GM23248 (cell line): ENCODE data around the gene SNX6. TPM values are rescaled to one million over a fixed set of nuclear protein-coding genes. Genes with fewer than 3 reads are reported as not detected.
A peak's percentile ranks its signal among the peaks of the same experiment; 100 is the strongest.
"Not testable (repeated sequence)": the region's sequence is repeated elsewhere in the genome, so short reads cannot be mapped to it uniquely, and the experiment has no call there.

Experiments
- DNase-seq: peaks from one replicate; pipeline ENCODE4 v3.0.0-alpha.2; 2015
- H2AFZ ChIP-seq: fragments of 200-600 bp; sonication (generic); 2 replicates; pipeline ENCODE4 v1.6.1; 2016; ENCODE audit warnings: antibody characterized with exemption
- H3F3A ChIP-seq: fragments of 200-600 bp; sonication (generic); 2 replicates; pipeline ENCODE4 v1.6.1; 2016; ENCODE audit warnings: mild to moderate bottlenecking, antibody characterized with exemption, mixed run types; ENCODE audit not compliant: insufficient read depth
- H3K27ac ChIP-seq: fragments of 200-600 bp; sonication (generic); 2 replicates; pipeline ENCODE4 v1.5.1; 2016; ENCODE audit warnings: mild to moderate bottlenecking
- H3K27me3 ChIP-seq: fragments of 200-600 bp; sonication (generic); replicated peaks from 2 replicates; pipeline ENCODE4 v1.6.1; 2016; ENCODE audit warnings: mild to moderate bottlenecking; ENCODE audit not compliant: insufficient read depth
- H3K36me3 ChIP-seq: fragments of 200-600 bp; sonication (generic); 2 replicates; pipeline ENCODE4 v1.6.1; 2016; ENCODE audit warnings: low read depth, mild to moderate bottlenecking
- H3K4me1 ChIP-seq: fragments of 200-600 bp; sonication (generic); 2 replicates; pipeline ENCODE4 v1.6.1; 2016; ENCODE audit warnings: mild to moderate bottlenecking; ENCODE audit not compliant: insufficient read depth
- H3K4me2 ChIP-seq: fragments of 200-600 bp; sonication (generic); one replicate; pipeline ENCODE4 v1.6.1; 2016; ENCODE audit warnings: mild to moderate bottlenecking; ENCODE audit not compliant: unreplicated experiment
- H3K4me3 ChIP-seq: fragments of 200-600 bp; sonication (generic); 2 replicates; pipeline ENCODE4 v1.5.1; 2016; ENCODE audit warnings: mild to moderate bottlenecking
- H3K79me2 ChIP-seq: fragments of 200-600 bp; sonication (generic); 2 replicates; pipeline ENCODE4 v1.6.1; 2016; ENCODE audit warnings: mild to moderate bottlenecking; ENCODE audit not compliant: insufficient read depth
- H3K9ac ChIP-seq: fragments of 200-600 bp; sonication (generic); 2 replicates; pipeline ENCODE4 v1.6.1; 2016; ENCODE audit warnings: mild to moderate bottlenecking
- H3K9me2 ChIP-seq: fragments of 200-600 bp; sonication (generic); 2 replicates; pipeline ENCODE4 v1.6.1; 2016; ENCODE audit warnings: mixed run types, mild to moderate bottlenecking, moderate library complexity; ENCODE audit not compliant: insufficient read depth
- H3K9me3 ChIP-seq: fragments of 200-600 bp; sonication (generic); one replicate; pipeline ENCODE4 v1.6.1; 2017; ENCODE audit warnings: low read depth
- H4K20me1 ChIP-seq: fragments of 200-600 bp; sonication (generic); 2 replicates; pipeline ENCODE4 v1.6.0; 2016; ENCODE audit not compliant: insufficient read depth
- EZH2 ChIP-seq: fragments of 200-600 bp; sonication (generic); IDR thresholded peaks from 2 replicates; pipeline ENCODE4 v1.6.1; 2018; ENCODE audit warnings: antibody characterized with exemption, mild to moderate bottlenecking; ENCODE audit not compliant: insufficient read depth, poor library complexity, severe bottlenecking
- EZH2phosphoT487 ChIP-seq: fragments of 200-600 bp; sonication (generic); IDR thresholded peaks from 2 replicates; pipeline ENCODE4 v1.6.1; 2018; ENCODE audit warnings: antibody characterized with exemption, moderate library complexity, mild to moderate bottlenecking, low read depth; ENCODE audit not compliant: insufficient read depth
- WGBS, 2 experiments: methylation state at CpG; one replicate each; pipeline ENCODE4 v1.1.6; 2015 to 2017; ENCODE audit warnings: low lambda C conversion rate in 2 of 2, low coverage in 1 of 2; ENCODE audit errors: missing lambda C conversion rate in 2 of 2; 5-methylcytosine and 5-hydroxymethylcytosine counted together
- in situ Hi-C: fragments of 300-500 bp; cut with MboI; formaldehyde crosslinking; loops from 2 replicates; pipeline ENCODE4 v1.15.0; 2020
- polyA plus RNA-seq: library from polyadenylated mRNA; unstranded; fragments of >200 nt; fragmentation: Nextera tagmentation; extraction: Ambion mirVana; gene quantifications from 2 replicates; pipeline ENCODE4 v1.2.1, GENCODE V29; 2016
- total RNA-seq: library from RNA; depleted of rRNA; stranded (reverse); fragments of >200 nt; shearing (Covaris generic); gene quantifications from 2 replicates; pipeline ENCODE4 v1.2.3, GENCODE V29; 2014

Gene SNX6
- total and polyA plus RNA-seq, 2 experiments from 2014 or later, result 187 to 287 TPM

DNA sequence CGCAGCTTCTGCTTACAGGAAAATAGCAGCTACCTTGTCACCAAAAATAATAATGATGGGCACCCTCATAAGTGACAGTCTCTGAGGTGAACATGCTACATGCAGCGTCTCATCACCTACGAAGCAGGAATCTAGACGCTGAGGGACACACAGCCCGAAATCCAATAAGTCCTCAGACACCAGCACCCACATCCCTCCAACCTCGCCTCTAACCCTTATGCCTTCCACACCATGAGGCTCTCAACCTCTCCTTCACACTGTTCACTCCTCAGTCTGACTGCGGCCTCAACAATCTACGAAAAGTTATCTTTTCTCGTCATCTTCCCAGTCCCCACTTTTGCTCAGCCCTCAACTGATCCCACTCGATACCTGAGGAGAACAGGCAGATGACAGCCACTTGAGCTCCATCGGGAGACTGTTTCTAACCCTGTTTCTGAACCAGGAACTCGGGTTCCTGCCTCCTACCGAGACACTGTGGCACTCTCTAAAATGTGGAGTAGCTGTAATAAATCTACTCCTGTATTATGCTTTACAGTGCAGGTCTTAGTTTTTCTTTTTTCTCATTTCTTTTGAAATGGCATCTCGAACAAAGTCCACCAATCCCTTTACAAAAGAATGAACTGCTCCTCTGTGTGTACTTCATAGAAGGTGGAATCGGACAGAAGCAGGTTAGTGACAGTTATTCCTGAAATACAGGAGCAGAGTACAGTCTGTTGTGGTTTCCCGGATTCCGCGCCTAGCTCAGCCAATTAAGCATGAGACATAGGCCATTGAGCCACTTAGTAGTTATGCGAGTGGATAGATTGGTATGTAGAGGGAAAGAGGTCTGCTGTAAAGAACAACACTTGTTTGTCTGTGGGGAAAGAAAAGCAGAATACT, 89.5 kb downstream of the SNX6 start:
- H3F3A ChIP-seq, H3K9me2 ChIP-seq, H3K9me3 ChIP-seq, H3K36me3 ChIP-seq, in situ Hi-C loops, H4K20me1 ChIP-seq, DNase-seq, H3K27me3 ChIP-seq: not testable (repeated sequence)
- H3K4me3 ChIP-seq, result peak overlapping the region; percentile 75
- H3K4me2 ChIP-seq, result peak overlapping the region; percentile 50
- H3K79me2 ChIP-seq, result peaks cover 37% of the 10 kb centered on the region
- WGBS, 2 experiments, result 71 to 75% methylated on average over 14 of the region's 19 CpGs
- peak overlapping the region; percentile 76 for H3K27ac ChIP-seq
- H3K4me1 ChIP-seq, result peaks cover 17% of the 10 kb centered on the region
- H3K9ac ChIP-seq, result peak overlapping the region; percentile 94
- H2AFZ ChIP-seq, result peak overlapping the region; percentile 82

DNA sequence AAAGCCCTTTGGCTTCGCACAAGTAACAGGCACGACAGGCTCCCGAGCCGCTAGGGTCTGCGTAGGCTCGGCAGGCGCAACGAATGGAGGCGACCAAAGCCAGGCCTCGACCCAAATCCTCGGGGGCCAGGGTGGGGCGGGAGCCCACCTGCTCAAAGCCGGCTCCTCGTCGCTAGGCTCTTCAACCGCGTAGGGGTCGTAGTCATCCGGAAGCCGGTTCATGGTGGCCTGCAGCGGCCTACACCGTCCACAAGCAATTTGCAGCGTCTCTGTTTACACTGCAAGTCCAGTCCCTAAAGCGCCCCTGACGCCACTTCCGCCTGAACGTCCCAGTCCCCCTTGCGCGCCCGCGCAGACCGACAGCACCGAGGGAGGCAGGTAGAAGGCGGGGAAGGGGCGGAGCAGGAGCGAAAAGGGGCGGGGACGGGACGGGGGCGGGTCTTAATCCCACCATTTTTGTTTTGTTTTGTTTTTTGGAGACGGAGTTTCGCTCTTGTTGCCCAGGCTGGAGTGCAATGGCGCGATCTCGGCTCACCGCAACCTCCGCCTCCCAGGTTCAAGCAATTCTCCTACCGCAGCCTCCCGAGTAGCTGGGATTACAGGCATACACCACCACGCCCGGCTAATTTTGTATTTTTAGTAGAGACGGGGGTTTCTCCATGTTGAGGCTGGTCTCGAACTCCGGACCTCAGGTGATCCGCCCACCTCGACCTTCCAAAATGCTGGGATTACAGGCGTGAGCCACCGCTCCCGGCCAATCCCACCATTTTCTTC, 90.4 kb downstream of the SNX6 start, which contains the start of gene EAPP:
Gene EAPP, minus strand, starts transcription at position 295 of the 774 bp plus-strand sequence. Its CDS starts 73 bp downstream, at position 222.
- peak within 1 kb of the TSS; percentile 94 for H3K4me2 ChIP-seq
- 0 out of 2 replicates have a peak, but pooled peaks cover 5% of the 10 kb centered on the region for H3K36me3 ChIP-seq
- whole genome bisulfite sequencing, 2 experiments, result 2% methylated on average over 43 to 59 of the region's 59 CpGs
- H3F3A ChIP-seq, result peaks cover 7% of the 10 kb centered on the region; the same call in 1 of the 2 replicates
- H3K4me3 ChIP-seq, result peak within 1 kb of the TSS; percentile 75
- H3K9ac ChIP-seq, result peak within 1 kb of the TSS; percentile 94
- H3K9me2 ChIP-seq, result no peaks in the 10 kb centered on the region
- in situ Hi-C loops, result no loop called here
- peaks cover 17% of the 10 kb centered on the region for H3K4me1 ChIP-seq
- H3K79me2 ChIP-seq, result peaks cover 37% of the 10 kb centered on the region
- H4K20me1 ChIP-seq, result no peaks in the 10 kb centered on the region
- TF ChIP-seq EZH2 (no peak), EZH2phosphoT487 (no peak)
- peak within 1 kb of the TSS; percentile 76 for H3K27ac ChIP-seq
- no peaks in the 10 kb centered on the region for H3K9me3 ChIP-seq
- no peaks in the 10 kb centered on the region for H3K27me3 ChIP-seq
- H2AFZ ChIP-seq, result peak within 1 kb of the TSS; percentile 82
- DNase-seq, result peak; percentile 99

GRCh38 chr14:34538871-34539406, 91.0 kb downstream of the SNX6 start:
- H3K9ac ChIP-seq, result peak overlapping the region; percentile 94
- H3K9me2 ChIP-seq, result no peaks in the 10 kb centered on the region
- 0 out of 2 replicates have a peak, but pooled peaks cover 7% of the 10 kb centered on the region for H3K36me3 ChIP-seq
- H3F3A ChIP-seq, result peaks cover 7% of the 10 kb centered on the region; the same call in 1 of the 2 replicates
- DNase-seq, result peak; percentile 27
- WGBS, 2 experiments, result 4% methylated on average over 15 of the region's 15 CpGs
- in situ Hi-C loops, result no loop called here
- H3K9me3 ChIP-seq, result no peaks in the 10 kb centered on the region
- peaks cover 43% of the 10 kb centered on the region for H3K79me2 ChIP-seq
- peak overlapping the region; percentile 75 for H3K4me3 ChIP-seq
- peak overlapping the region; percentile 94 for H3K4me2 ChIP-seq
- TF ChIP-seq EZH2phosphoT487, result no peak
- no peak for TF ChIP-seq EZH2
- no peaks in the 10 kb centered on the region for H4K20me1 ChIP-seq
- H2AFZ ChIP-seq, result peak overlapping the region; percentile 82
- peak overlapping the region; percentile 76 for H3K27ac ChIP-seq
- no peaks in the 10 kb centered on the region for H3K27me3 ChIP-seq
- H3K4me1 ChIP-seq, result peaks cover 17% of the 10 kb centered on the region

DNA sequence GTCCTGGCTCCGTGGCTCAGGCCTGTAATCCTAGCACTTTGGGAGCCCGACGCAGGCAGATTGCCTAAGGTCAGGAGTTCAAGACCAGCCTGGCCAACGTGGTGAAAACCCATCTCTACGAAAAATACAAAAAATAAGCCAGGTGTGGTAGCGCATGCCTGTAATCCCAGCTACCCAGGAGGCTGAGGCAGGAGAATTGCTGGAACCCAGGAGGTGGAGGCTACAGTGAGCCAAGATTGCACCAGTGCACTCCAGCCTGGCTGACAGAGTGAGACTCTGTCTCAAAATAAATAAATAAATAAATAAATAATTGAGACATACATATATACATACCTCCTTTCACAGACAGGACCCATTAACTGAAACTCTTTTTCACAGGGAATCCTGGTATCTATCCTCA, 91.9 kb downstream of the SNX6 start:
- H2AFZ ChIP-seq, H3F3A ChIP-seq, DNase-seq, H3K9me3 ChIP-seq, in situ Hi-C loops, H4K20me1 ChIP-seq, H3K27me3 ChIP-seq, H3K9me2 ChIP-seq: not testable (repeated sequence)
- H3K79me2 ChIP-seq, result peaks cover 43% of the 10 kb centered on the region
- H3K9ac ChIP-seq, result peak overlapping the region; percentile 94
- peaks cover 17% of the 10 kb centered on the region for H3K4me1 ChIP-seq
- H3K36me3 ChIP-seq, result 0 out of 2 replicates have a peak, but pooled peaks cover 15% of the 10 kb centered on the region
- 52% methylated on average over 6 of the region's 6 CpGs for WGBS, 2 experiments
- peak overlapping the region; percentile 76 for H3K27ac ChIP-seq
- peak overlapping the region; percentile 75 for H3K4me3 ChIP-seq
- peak overlapping the region; percentile 94 for H3K4me2 ChIP-seq
